ENCODE data around the gene MMP11.
"Not testable (repeated sequence)": the region's sequence is repeated elsewhere in the genome, so short reads cannot be mapped to it uniquely, and the experiment has no call there.

Gene MMP11, protein sequence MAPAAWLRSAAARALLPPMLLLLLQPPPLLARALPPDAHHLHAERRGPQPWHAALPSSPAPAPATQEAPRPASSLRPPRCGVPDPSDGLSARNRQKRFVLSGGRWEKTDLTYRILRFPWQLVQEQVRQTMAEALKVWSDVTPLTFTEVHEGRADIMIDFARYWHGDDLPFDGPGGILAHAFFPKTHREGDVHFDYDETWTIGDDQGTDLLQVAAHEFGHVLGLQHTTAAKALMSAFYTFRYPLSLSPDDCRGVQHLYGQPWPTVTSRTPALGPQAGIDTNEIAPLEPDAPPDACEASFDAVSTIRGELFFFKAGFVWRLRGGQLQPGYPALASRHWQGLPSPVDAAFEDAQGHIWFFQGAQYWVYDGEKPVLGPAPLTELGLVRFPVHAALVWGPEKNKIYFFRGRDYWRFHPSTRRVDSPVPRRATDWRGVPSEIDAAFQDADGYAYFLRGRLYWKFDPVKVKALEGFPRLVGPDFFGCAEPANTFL

GRCh38 chr22:23772649-23773473 lies at the start of gene MMP11:
TSS of gene MMP11 (plus strand) at chr22:23772849. CDS start at chr22:23772871, 22 bp downstream.
- no peak for DNase-seq (ENCODE audit: low spot score)

DNA sequence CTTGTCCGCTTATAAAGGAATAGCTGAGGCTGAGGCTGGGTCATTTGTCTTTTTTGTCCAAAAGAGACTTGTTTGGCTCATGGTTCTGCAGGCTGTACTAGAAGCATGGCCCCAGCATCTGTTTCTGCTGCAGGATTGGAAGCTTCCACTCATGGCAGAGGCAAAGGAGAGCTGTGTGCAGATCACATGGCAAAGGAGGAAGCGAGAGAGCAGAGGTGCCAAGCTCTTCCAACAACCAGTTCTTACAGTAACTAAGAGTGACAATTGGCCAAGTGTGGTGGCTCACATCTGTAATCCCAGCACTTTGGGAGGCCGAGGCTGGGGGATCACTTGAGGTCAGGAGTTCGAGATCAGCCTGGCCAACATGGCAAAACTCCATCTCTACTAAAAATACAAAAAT lies 44.5 kb upstream of the MMP11 start:
- DNase-seq (ENCODE audit: low spot score), result not testable (repeated sequence)

DNA sequence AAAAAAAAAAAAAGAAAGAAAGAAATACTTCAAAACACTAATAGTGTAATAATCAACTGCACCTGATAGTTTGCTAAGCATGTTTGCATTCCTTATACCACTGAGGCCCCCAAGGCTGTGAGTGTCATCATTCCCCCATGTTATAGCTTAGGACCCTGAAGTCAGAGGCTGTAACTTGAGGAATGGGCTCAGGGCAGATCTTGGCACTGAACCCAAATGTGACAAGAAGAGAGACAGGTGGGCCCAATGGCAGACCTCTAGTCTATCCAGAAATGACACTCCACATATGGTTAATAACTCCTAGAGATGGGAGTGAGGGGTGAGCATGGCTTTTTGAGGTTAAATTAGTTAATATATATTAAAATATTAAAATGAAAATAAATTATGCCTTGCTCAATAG lies 35.0 kb upstream of the MMP11 start:
- DNase-seq (ENCODE audit: low spot score), result no peak

- DNase-seq (ENCODE audit: low spot score), result no peak
Measured at GRCh38 chr22:23742505-23743264, 30.0 kb upstream of the MMP11 start.

DNA sequence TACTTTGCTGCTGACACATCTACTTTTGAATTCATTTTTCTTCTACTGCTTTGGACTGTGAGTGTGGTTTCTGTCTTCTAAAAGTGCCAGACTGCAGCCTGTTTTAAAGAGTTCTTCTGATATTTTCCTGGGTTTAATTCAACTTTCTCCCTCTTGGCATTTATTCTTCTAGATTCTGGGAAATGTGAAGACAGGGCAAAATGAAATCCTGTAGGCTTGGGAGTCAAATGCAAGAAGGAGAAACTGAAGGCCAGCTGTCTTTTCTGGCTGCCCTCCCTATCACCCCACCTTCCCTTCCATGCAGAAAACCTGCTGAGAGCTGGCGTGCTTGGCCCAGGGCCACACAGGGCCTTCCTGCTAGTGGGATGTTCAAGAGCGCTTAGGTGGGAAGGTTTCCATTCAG lies 29.3 kb upstream of the MMP11 start:
- no peak for DNase-seq (ENCODE audit: low spot score)

GRCh38 chr22:23744001-23744400 lies 28.6 kb upstream of the MMP11 start:
- DNase-seq (ENCODE audit: low spot score), result no peak

DNA sequence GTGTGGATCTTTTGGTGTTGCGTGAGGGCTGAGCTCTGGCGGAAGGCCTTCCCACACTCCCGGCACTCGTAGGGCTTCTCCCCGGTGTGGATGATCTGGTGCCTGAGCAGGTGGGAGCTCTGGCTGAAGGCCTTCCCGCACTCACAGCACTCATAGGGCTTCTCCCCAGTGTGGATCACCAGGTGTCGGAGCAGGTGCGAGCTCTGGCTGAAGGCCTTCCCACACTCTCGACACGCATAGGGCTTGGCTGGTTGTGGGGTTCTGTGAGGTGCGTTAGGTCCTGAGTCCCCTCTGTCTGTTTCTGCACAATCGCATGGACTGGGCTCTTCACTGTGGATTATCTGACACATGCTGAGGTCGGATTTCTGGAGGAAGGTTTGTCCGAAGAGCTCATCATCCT lies 28.2 kb upstream of the MMP11 start:
- no peak for DNase-seq (ENCODE audit: low spot score)

DNA sequence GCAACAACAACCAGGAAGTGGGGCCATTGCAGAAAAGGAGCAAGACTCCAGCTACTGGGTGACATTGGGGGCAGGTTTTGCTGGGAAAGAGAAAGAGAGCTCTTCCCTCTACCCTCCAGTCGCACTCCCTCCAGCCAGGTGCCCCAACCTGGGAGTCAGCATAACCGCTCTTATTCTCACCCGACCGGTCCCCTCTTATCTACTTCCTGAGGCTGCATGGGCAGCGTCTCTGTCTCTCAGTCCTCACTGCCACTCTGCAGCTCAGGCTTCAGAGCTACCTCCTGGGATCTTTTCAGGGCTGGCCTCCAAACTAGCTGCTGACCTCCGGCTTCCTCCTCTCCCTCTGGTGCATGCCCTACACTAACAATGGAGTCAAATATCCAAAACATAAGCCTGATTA lies 26.9 kb upstream of the MMP11 start:
- DNase-seq (ENCODE audit: low spot score), result no peak

DNA sequence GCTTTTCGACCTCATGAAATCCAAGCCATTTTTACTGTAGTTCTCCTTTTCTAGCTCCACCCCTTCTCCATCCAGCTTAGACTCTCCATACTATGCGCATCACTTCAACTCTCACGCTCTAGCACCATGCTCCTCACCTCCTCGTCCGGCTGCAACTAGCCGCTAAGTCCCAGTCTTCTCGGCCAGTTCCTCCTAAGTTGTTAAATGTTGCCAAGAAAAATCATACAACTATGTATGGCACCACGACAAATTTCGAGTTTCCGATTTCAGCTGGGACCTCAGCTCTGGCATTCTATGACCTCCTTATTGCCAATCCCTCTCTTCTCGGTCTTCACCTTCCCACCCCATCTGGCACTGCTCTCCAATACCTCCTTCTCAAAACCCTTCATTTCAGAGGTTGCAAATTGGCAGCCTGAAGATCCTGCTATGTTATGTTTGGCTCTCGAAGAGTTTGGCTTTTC lies 22.8 kb upstream of the MMP11 start:
- no peak for DNase-seq (ENCODE audit: low spot score)

DNA sequence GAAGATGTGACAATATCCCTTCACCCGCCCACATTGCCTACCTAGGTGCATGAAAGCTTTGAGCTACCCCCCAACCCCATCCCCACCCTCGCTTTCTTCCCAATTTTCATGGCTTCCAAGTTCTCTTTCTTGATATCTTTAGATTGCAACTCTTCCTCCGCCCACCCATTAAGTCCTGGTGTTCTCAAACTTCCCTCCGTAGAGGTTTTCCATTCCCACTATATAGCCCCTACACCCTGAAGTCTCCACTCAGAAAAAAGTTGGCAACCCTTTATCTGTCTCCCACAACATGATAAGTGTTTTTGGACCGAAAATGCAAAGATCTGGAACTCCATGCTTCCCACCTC lies 22.3 kb upstream of the MMP11 start:
- no peak for DNase-seq (ENCODE audit: low spot score)

DNA sequence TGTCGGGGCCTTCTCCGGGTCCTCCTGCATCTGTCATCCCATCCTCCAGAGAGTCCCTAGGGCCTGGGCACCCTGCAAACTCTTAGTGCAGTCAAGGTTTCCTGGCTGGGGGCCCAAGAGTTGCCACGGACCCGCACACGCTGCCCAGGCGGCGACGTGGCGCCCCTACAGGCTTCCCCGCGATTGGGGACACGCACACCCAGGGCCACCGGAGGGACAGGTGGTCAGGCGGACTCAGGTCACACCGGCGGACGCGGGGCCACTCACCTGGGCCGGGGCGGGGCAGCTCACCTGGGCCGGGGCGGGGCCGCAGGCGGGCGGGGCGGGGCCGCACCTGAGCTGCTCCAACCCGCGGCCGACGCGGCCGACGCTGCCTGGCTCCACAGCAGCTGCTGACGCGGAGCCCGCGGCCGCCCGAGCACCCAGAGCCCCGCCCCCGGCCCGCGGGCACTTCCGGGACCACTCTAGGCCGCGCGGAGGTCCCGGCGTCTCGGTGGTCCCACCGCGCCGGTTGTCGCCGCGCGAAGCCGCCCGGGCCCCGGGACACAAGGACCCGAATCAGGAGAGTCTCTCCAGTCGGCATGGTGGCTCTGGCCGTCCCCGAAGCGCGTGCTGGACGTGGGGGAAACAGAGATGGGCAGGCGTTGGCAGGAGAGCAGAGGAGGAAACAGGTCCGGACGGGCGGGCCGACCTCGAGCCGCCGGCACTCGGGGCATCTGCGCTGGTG lies 21.8 kb upstream of the MMP11 start, which contains the start of gene ZNF70:
Gene ZNF70 (minus strand): TSS at position 399 of the 727 bp plus-strand sequence. CDS start 5,972 bp downstream, outside the sequence.
- DNase-seq (ENCODE audit: low spot score), result peak; percentile 84

DNA sequence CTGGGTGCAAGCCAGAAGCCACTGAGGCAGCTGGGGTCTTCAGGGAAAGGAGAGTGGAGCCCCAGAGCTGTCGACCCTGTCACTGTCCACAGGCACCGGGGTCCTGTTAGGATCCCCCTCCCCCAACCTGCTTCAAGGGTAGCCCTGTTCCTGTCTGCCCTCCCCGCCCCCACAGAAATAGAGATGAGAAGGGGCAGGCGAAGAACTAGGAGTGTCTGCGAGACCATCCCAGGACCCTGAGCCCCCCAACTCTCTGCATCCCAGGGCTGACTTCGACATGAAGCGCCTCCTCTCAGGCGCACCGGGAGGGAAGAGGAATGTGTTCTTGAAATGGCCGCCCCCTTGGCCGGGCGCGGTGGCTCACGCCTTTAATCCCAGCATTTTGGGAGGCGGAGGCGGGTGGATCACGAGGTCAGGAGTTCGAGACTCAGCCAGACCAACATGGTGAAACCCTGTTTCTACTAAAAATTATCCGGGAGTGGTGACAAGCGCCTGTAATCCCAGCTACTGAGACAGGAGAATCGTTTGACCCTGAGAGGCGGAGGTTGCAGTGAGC lies 21.1 kb upstream of the MMP11 start:
- DNase-seq (ENCODE audit: low spot score), result peak; percentile 36

DNA sequence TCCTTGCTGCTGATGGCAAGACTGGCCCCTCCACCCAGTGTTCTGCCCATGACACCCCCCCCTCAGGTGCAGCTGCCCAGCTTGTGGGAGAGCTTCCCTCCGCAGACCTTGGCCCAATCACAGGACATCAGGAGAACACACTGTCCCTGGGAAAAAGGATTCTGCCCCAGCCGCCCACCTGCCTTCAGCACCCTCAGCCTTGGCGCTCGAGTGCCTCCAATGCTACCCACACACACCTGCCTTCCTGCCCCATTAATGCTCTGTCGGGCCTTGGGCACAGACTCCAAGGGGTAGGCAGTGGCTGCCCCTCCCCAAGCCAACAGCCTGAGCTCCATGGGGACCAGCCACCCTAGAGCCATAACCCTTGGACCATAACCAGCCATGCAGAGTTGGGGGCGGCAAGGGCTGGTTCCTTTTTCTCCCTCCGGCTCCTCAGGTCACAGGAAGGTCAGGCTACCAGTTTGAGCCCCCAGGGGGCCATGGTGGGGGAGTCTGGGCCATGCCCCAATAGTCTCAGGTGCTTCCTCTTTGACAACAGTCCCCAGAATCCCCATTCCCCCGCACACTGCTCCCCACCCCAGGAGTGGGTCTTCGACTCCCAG lies 20.5 kb upstream of the MMP11 start:
- no peak for DNase-seq (ENCODE audit: low spot score)

DNA sequence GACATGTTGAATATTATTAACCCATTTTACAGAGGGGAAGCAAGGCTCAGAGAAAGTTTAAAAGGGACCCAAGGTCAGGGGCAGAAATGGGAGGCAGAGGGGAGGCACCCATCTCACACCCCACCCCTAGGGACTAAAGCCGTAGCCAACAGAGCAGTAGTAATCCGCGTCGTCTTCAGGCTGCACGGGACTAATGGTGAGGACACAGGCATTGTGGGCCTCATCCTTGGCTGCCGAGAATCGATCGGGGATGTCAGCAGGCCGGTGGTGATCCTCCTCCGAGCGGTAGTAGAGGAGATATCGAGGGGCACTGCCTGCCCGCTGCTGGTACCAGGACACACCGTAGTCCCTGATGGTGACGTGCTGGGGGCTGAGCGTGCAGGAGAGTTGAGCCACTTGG lies 19.9 kb upstream of the MMP11 start:
- no peak for DNase-seq (ENCODE audit: low spot score)

DNA sequence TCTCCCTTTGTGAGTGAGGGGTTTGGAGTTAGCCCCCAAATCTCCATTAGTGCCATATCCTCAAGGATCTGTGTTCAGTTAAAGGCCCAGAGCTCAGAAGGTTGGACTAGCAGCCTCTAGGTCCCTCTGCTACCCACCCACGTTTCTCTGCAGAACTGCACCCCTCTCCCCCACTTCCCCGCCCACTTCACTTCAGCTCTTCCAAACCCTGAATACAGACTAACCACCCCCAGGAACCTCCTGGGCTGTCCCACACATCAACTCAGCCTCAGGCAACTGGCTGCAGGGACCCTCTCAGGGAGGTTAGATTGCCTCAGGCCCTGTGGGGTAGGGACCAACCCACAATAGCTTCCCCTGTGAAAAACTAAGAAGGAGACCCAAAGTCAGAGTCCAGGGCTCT lies 19.3 kb upstream of the MMP11 start:
- DNase-seq (ENCODE audit: low spot score), result no peak

DNA sequence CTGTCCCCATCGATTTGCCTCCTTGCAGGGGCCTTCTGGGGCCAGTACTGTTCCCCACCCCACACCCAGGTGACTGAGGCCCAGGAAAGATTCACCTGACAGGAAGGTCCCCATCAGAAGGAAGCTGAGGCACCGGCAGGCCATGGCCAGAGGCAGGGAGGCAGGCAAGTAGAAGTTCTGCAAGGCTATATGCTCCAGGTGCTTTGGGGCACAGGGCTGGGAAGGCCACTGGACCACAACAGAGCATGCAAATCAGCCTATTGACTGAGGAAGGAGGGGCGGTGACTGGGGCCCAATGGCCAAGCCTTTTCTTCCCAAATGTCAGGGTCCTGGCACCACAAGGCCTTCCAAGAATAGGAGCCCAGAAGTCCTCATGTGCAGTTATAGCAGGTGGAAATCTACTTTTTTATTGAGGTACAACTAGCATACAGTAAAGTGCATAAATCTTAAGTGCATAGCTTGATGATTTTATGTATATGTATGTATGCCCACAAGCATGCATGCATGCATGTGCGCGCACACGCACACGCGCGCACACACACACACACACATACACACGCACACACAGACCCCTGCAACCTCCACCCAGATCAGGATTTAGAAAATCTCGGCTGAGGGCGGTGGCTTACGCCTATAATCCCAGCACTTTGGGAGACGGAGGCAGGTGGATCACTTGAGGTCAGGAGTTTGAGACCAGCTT lies 18.3 kb upstream of the MMP11 start, which contains the start of gene VPREB3:
Gene VPREB3 (minus strand): TSS at position 206 of the 700 bp plus-strand sequence. CDS start 62 bp downstream, at position 144.
- DNase-seq (ENCODE audit: low spot score), result no peak

- no peak for DNase-seq (ENCODE audit: low spot score)
Measured at GRCh38 chr22:23754980-23755636, 17.5 kb upstream of the MMP11 start.

DNA sequence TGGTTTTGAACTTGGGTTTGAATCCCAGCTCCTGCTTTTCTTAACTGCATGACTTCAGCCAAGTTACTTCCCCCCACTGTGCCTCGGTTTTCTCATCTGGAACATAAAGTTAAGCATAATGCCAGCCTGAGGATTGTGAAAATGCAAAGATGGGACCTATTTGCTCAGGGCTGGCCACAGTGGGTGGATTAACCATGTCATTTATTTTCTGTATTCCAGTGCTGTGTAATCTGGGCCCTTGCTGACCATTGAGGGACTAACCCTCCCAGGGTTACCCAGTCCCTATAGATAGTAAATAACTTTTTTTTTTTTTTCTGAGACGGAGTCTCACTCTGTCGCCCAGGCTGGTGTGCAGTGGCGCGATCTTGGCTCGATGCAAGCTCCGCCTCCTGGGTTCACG lies 16.9 kb upstream of the MMP11 start:
- DNase-seq (ENCODE audit: low spot score), result no peak

- DNase-seq (ENCODE audit: low spot score), result no peak
Measured at GRCh38 chr22:23756891-23757290, 15.8 kb upstream of the MMP11 start.

All from COLO829 (cell line).